HUES6 (cell line): ENCODE results near the gene NUP210.

Experiments used
- H3K27ac ChIP-seq: 2 replicates; pipeline ENCODE4 v1.7.0; 2013; ENCODE audit warnings: low read depth, mild to moderate bottlenecking, low read length, inconsistent platforms
- H3K27me3 ChIP-seq: 2 replicates; pipeline ENCODE4 v1.6.1; 2013; ENCODE audit warnings: low read length; ENCODE audit not compliant: control insufficient read depth, insufficient read depth
- H3K36me3 ChIP-seq: 2 replicates; pipeline ENCODE4 v1.6.1; 2013; ENCODE audit warnings: low read length; ENCODE audit not compliant: control insufficient read depth, insufficient read depth
- H3K4me1 ChIP-seq: 2 replicates; pipeline ENCODE4 v1.6.1; 2013; ENCODE audit warnings: low read length; ENCODE audit not compliant: control insufficient read depth, insufficient read depth
- H3K4me3 ChIP-seq: 2 replicates; pipeline ENCODE4 v1.5.1; 2013; ENCODE audit warnings: low read depth, low read length
- H3K9ac ChIP-seq: one replicate; pipeline ENCODE4 v1.6.1; 2013; ENCODE audit warnings: mild to moderate bottlenecking, low read length
- H3K9me3 ChIP-seq: 2 replicates; pipeline ENCODE4 v1.6.1; 2013; ENCODE audit warnings: low read depth, low read length; ENCODE audit not compliant: control insufficient read depth, insufficient read depth

The NUP210 gene

DNA sequence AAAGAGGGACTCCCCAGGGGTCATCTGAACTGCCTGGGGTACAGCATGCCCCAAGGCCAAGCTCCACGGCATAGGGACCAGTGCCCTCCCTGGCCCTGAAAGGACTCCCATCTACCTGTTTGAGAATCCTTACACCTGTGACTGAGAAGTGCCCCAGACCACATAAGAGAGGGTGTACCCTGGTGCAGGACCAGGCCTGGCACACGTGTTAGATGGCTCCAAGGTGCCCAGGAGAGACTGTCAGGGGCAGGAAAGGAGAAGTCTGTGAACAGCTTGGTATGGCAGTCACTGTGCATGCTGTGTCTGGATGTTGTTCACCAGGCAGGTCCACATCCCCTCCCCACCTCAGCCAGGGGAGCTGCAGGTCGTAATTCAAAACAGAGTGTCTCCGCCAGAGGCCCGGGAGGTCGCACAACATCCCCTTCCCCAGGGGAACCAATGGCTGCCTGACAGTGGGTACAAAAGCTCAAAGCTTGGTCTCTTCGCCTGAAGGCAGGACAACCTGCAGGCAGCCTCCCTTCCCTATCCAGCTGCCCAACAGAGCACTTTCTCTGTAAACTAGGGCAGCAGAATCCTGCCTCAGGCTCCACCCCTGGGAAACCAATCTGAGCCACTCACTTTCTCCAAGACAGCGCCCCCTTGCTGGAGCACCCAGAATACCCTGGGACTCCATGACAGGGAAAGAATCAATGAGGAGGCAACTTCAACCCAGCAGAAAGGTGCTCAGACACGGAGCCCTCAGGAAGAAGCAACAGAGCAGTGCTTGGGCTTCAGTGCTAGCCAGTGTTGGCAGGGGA is 3.9 kb downstream of the NUP210 start:
- Histone ChIP-seq H3K9ac (no peak overlapping the region), H3K27me3 (peaks cover 22% of the 10 kb centered on the region), H3K4me1 (peaks cover 20% of the 10 kb centered on the region), H3K9me3 (no peaks in the 10 kb centered on the region), H3K4me3 (no peak overlapping the region), H3K36me3 (no peaks in the 10 kb centered on the region), H3K27ac (no peak overlapping the region)

DNA sequence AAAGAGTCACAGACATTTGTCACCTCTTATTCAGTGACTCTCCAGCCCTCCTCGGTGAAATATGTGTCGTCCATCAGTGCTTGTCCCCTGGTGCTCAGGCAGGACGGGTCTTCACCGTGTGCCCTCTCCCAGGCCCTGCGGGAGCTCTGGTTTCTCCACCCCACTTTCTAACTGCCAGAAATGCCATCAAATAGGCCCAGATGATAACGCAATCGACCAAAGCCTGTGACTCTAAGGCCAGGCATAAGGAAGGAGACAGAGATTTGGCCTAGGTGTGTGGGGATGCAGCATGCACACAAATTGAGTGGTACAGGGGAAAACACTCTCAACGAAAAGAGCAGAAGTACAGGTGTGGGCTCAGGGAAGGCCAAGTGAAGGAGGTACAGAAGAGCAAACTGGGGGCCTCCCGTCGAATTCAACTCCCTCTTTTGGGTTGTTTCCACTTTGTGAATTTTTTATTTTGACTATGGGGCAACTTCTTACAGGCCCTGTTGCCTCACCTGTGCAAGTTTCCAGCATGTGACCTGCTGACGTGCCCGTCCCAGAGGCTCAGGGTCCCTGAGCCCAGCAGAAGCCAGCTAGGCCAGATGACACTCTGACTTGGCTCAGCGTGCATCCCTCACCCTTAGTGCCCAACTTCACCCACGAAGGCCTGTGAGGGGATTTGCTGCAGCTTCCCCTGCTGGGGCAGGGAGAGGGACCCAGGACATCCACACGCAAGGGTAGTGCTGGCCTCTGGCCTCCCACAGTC is 4.7 kb downstream of the NUP210 start:
- Histone ChIP-seq H3K4me1 (peaks cover 14% of the 10 kb centered on the region), H3K27ac (no peak overlapping the region), H3K27me3 (peaks cover 14% of the 10 kb centered on the region; the same call in 1 of the 2 replicates), H3K36me3 (no peaks in the 10 kb centered on the region), H3K4me3 (no peak overlapping the region), H3K9me3 (no peaks in the 10 kb centered on the region), H3K9ac (no peak overlapping the region)

DNA sequence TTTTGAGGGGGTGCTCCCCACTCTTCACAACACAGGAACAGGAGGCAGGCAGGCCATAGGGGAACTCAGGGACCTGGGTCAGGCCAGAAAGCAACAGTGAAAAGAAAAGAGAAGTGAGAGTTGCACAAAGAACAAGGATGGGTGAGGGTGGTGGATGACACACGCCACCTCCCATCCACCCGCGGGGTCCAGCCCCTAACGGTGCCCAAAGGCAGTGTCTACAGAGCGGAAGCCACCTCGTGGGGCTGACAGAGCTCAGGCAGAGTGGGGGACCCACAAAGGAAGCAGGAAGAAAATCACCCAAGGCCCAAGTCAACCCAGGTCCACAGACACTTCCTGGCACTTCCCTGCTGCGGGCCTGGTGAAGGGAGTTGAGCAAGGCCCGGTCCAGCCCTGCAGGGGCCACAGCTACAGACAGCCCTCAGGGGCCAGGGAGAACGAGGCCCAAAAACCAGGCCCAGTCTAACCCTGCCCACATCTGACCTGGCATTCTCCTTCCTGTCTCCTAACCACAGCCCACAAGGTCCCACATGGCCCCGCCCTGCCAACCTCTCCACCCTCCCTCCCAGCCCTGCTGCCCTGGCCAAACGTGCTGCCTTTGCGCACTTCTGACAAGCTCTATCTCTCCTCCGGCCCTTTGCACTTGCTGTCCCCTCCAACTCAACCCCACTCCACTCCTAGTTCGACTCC is 5.9 kb downstream of the NUP210 start:
- no peaks in the 10 kb centered on the region for H3K36me3 ChIP-seq
- H3K4me1 ChIP-seq, result peaks cover 12% of the 10 kb centered on the region
- no peak overlapping the region for H3K27ac ChIP-seq
- no peaks in the 10 kb centered on the region for H3K9me3 ChIP-seq
- H3K27me3 ChIP-seq, result peaks cover 4% of the 10 kb centered on the region; the same call in 1 of the 2 replicates
- H3K4me3 ChIP-seq, result no peak overlapping the region
- H3K9ac ChIP-seq, result no peak overlapping the region

DNA sequence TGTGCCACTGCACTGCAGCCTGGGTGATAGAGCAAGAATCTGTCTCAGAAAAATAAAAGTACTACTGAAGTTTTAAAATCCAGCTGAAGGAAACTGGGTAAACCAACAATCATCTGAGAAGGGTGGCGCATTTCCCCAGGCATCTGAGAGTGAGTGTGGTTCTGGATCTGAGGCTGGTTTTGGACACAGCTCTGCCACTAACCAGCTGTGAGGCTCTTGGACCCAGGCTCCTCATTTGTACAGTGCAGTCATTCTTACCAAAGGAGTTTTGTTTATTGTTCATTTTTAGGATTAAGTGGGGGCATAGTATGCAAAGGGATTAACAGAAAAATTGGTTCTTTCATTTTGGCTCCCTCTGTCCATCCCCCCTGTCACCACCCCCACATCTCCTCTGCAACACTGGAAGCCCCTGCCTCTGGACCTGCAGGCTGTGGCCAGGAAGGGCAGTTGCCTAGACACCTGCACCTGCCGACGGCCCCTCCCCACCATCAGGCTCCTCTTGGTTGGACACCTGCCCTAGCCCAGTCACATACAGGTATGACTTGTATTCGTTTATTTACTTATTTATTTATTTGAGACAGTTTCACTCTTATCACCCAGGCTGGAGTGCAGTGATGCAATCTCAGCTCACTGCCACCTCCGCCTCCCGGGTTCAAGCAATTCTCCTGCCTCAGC is 8.8 kb downstream of the NUP210 start:
- peaks cover under 1% of the 10 kb centered on the region for H3K4me1 ChIP-seq
- peaks cover 12% of the 10 kb centered on the region; the same call in 1 of the 2 replicates for H3K9me3 ChIP-seq
- no peak overlapping the region for H3K9ac ChIP-seq
- no peak overlapping the region for H3K27ac ChIP-seq
- H3K27me3 ChIP-seq, result no peaks in the 10 kb centered on the region
- no peak overlapping the region for H3K4me3 ChIP-seq
- no peaks in the 10 kb centered on the region for H3K36me3 ChIP-seq

DNA sequence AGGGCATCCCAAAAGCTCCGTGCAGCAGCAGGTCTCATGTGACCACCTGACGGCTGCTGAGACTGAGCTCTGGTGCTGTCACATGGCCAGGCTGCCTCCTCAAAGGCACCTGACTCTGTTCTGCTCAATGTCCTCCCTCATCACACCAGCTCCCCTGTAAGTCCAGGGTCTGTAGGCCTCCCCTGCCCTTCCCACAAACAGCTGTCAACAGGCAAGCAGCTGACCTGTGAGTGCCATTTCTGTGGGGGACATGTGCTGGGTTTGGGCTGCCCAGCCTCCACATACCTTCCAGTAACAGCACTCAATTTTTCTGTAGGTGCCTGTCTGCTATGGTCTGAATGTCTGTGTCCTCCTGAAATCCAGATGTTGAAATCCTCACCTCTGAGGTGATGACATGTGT is 11.2 kb downstream of the NUP210 start:
- Histone ChIP-seq H3K9me3 (peaks cover 12% of the 10 kb centered on the region; the same call in 1 of the 2 replicates), H3K4me3 (no peak overlapping the region), H3K36me3 (no peaks in the 10 kb centered on the region), H3K27me3 (no peaks in the 10 kb centered on the region), H3K27ac (no peak overlapping the region), H3K9ac (no peak overlapping the region), H3K4me1 (no peaks in the 10 kb centered on the region; the same call in 1 of the 2 replicates)

DNA sequence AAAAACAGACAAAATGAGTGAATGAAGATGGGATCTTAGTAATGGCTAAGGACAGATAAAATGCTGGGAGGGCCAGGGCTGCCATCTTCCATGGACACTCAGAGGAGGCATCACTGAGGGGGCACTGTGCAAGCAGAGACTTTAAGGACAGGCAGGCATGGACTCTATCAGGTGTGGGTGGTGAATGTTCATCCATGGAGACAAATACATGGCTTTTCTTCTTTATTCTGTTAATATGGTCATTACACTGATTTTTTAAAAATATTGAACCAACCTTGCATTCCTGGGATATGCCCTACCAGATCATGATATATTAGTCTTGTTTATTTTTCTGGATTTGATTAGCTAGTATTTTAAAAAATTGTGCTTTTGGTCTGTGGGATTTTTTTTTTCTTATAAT is 12.2 kb downstream of the NUP210 start:
- Histone ChIP-seq H3K4me1 (no peaks in the 10 kb centered on the region; the same call in 1 of the 2 replicates), H3K4me3 (no peak overlapping the region), H3K27ac (no peak overlapping the region), H3K9me3 (peaks cover 12% of the 10 kb centered on the region; the same call in 1 of the 2 replicates), H3K9ac (no peak overlapping the region), H3K36me3 (no peaks in the 10 kb centered on the region), H3K27me3 (no peaks in the 10 kb centered on the region)

DNA sequence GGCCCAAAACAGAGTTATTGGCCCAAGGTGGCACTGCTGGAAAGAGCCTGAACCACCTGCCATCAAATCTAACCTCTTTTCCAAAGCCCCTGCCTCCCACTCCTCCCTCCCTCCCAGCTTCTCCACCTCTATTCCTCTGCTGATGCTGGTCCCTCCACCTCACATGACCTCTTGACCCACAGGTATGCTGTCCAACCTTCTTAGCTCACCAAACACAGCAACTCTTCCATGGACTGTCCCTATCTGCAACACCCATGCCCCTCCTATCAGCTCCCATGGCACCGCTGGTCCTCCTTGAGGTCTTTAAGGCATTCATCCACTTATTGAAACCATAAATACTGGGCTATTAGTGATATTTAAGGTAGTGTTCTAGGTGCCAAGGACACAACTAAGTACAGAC is 12.6 kb downstream of the NUP210 start:
- H3K4me1 ChIP-seq, result no peaks in the 10 kb centered on the region; the same call in 1 of the 2 replicates

DNA sequence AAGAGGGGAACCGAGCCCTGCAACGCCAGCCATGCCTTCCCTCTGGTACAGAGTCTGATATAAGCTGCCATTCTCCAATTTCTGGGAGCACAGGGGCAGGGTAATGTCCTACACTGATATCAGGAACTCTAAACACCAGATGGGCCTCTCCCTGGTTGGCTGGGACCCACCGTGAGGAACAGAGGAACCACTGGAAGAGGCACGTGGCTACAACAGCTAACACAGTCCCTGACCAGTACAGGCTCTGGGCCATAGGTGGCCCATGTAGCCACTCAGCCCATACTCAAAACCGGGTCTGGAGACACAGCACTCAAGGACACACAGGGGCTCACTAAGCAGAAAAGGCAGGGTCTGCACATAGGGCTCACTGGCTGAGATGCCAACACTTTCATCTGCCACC is 13.9 kb downstream of the NUP210 start:
- Histone ChIP-seq H3K4me3 (no peak overlapping the region), H3K9me3 (peaks cover 12% of the 10 kb centered on the region; the same call in 1 of the 2 replicates), H3K9ac (no peak overlapping the region), H3K4me1 (no peaks in the 10 kb centered on the region; the same call in 1 of the 2 replicates), H3K36me3 (no peaks in the 10 kb centered on the region), H3K27me3 (no peaks in the 10 kb centered on the region), H3K27ac (no peak overlapping the region)

More for the DNA sequence above, 12.6 kb downstream of the NUP210 start:
- Histone ChIP-seq H3K9me3 (peaks cover 12% of the 10 kb centered on the region; the same call in 1 of the 2 replicates), H3K9ac (no peak overlapping the region), H3K27ac (no peak overlapping the region), H3K27me3 (no peaks in the 10 kb centered on the region), H3K4me3 (no peak overlapping the region), H3K36me3 (no peaks in the 10 kb centered on the region)

DNA sequence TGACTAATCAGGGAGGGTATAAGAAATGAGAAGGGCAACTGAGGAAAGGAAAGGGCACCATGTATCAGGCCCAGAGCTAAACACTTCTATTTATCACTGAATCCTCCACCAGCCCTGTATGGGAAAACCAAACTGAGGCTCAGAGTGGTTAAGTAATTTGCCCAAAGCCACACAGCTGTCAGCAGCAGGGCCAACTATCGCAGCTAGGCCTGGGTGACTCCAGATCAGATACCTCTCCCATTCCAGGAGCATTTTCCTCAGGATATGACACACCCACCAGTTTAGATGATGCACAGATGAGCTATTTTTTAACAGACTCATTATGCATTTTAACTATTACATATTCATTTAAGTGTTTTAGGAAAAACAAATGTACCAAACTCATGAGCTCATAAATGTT is 14.5 kb downstream of the NUP210 start:
- Histone ChIP-seq H3K9me3 (peaks cover 12% of the 10 kb centered on the region; the same call in 1 of the 2 replicates), H3K4me1 (no peaks in the 10 kb centered on the region; the same call in 1 of the 2 replicates), H3K27ac (no peak overlapping the region)

DNA sequence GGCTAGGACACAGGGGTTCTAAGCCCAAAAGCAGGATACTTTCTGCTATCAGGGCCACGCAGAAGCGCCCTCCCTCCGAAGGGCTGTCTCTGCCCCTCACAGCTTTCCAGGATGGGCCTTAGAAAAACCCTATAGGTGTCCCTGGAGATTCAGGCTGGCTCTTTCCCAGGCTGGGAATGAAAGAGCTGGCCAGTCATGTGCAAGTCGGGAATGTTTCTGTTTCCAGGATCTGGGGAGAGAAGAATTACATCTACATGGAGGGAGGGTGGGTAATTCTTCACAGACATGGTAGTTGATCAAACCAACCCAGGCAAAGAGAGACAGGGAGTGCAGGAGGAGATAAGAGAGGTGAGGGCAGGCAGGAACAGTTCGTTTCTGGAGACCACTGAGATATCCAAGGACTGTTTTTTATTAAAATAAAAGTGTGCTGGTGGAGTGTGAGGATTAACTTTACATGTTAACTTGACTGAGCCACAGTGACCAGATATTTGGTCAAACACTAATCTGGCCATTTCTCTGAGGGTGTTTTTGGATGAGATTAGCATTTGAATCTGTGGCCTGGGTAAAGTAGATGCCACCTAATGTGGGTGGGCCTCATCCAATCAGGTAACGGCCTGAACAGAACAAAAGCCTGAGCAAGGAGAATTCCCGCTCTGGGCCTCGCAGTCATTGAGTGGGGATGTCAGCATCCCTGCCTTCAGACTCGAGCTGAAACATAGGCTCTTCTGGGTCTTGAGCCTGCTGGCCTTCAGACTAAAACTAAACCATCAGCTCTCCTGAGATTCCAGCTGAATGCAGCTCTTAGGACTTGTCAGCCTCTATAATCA is 15.3 kb downstream of the NUP210 start:
- no peak overlapping the region for H3K27ac ChIP-seq
- peaks cover 12% of the 10 kb centered on the region; the same call in 1 of the 2 replicates for H3K9me3 ChIP-seq
- H3K9ac ChIP-seq, result no peak overlapping the region
- no peaks in the 10 kb centered on the region for H3K27me3 ChIP-seq
- H3K4me1 ChIP-seq, result no peaks in the 10 kb centered on the region; the same call in 1 of the 2 replicates
- H3K4me3 ChIP-seq, result no peak overlapping the region
- no peaks in the 10 kb centered on the region for H3K36me3 ChIP-seq

More for the DNA sequence above, 14.5 kb downstream of the NUP210 start:
- no peak overlapping the region for H3K9ac ChIP-seq
- H3K4me3 ChIP-seq, result no peak overlapping the region
- H3K36me3 ChIP-seq, result no peaks in the 10 kb centered on the region
- H3K27me3 ChIP-seq, result no peaks in the 10 kb centered on the region
